MM.1S (cell line): ENCODE data around the gene SULT1A1.
"Not testable (repeated sequence)": the region's sequence is repeated elsewhere in the genome, so short reads cannot be mapped to it uniquely, and the experiment has no call there.

ENCODE experiments used
- EZH2phosphoT487 ChIP-seq: fragments of 300-600 bp; sonication (generic); IDR thresholded peaks from 2 replicates; pipeline ENCODE4 v1.6.1; 2018; ENCODE audit warnings: antibody characterized with exemption, low read length
- TF ChIP-seq, protein P1 (sequence below): fragments of 300-600 bp; sonication (generic); IDR thresholded peaks from 2 replicates; pipeline ENCODE4 v1.5.1; 2016; ENCODE audit warnings: antibody characterized with exemption, low read length, mixed read lengths

DNA sequence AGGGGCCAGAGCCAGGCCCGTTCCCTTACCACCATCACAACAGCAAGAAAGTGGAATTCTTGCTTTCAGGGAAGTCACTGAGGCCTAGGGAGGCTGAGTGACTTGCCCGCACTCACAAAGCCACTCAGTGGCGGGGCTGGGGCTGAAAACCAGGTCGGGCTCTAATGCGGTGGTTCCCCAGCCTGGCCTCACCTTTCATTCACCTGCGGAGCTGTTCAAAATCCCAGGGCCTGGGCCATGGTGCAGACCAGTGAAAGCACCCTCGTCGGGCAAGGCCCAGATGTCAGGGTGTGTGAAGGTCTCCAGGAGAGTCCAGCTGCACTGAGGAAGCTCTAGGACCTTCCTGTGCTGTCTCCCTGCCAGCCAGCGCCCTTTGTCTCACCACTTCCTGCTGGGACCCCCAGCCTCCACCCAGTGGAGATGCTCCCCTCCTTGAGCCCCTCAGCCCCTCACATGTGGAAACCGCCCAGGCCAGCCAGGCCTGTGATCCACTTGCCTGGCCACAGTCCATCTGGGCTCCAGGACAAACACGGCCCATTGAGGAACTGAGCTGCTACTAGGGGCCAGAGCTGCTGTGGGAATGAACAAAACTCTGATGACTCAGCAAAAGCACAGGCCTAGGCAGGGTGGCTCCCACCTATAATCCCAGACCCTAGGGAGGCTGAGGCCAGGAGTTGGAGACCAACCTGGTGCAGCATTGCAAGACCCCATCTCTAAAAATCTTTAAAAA lies 812 bp downstream of the SULT1A1 start:
- TF ChIP-seq, protein P1, sequence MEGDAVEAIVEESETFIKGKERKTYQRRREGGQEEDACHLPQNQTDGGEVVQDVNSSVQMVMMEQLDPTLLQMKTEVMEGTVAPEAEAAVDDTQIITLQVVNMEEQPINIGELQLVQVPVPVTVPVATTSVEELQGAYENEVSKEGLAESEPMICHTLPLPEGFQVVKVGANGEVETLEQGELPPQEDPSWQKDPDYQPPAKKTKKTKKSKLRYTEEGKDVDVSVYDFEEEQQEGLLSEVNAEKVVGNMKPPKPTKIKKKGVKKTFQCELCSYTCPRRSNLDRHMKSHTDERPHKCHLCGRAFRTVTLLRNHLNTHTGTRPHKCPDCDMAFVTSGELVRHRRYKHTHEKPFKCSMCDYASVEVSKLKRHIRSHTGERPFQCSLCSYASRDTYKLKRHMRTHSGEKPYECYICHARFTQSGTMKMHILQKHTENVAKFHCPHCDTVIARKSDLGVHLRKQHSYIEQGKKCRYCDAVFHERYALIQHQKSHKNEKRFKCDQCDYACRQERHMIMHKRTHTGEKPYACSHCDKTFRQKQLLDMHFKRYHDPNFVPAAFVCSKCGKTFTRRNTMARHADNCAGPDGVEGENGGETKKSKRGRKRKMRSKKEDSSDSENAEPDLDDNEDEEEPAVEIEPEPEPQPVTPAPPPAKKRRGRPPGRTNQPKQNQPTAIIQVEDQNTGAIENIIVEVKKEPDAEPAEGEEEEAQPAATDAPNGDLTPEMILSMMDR: not testable (repeated sequence)
- TF ChIP-seq EZH2phosphoT487: not testable (repeated sequence)
